HG03095 (cell line): ENCODE data around the gene EDEM1.

ENCODE experiments used
- ATAC-seq: cut with Tn5 transposase; IDR thresholded peaks from one replicate; pipeline ENCODE4 v1.9.1; 2021; ENCODE audit warnings: moderate library complexity; ENCODE audit not compliant: unreplicated experiment

EDEM1 gene

GRCh38 chr3:5197470-5198312 lies 10.2 kb downstream of the EDEM1 start:
- ATAC-seq: peak; percentile 68

GRCh38 chr3:5198313-5198677 lies 10.8 kb downstream of the EDEM1 start:
- no peak for ATAC-seq

- peak; percentile 33 for ATAC-seq
These were observed 11.7 kb downstream of the EDEM1 start for GRCh38 chr3:5198986-5199731.

- no peak for ATAC-seq
These were observed 14.0 kb downstream of the EDEM1 start for GRCh38 chr3:5201536-5201935.

- ATAC-seq: no peak
These were observed 14.7 kb downstream of the EDEM1 start for GRCh38 chr3:5202222-5202621.

- peak; percentile 98 for ATAC-seq
These were observed 17.8 kb downstream of the EDEM1 start for GRCh38 chr3:5205165-5205941.

- ATAC-seq: no peak
These were observed 23.4 kb downstream of the EDEM1 start for GRCh38 chr3:5210926-5211325.

- ATAC-seq: no peak
These were observed 25.4 kb downstream of the EDEM1 start for GRCh38 chr3:5212628-5213573.

GRCh38 chr3:5213574-5213966 lies 26.1 kb downstream of the EDEM1 start:
- ATAC-seq: no peak

GRCh38 chr3:5214352-5214751 lies 26.8 kb downstream of the EDEM1 start:
- ATAC-seq: no peak

- no peak for ATAC-seq
These were observed 30.5 kb downstream of the EDEM1 start for GRCh38 chr3:5217824-5218595.

GRCh38 chr3:5218815-5219214 lies 31.3 kb downstream of the EDEM1 start:
- ATAC-seq: no peak

GRCh38 chr3:5219216-5219615 lies 31.7 kb downstream of the EDEM1 start:
- ATAC-seq: no peak

- no peak for ATAC-seq
These were observed 32.7 kb downstream of the EDEM1 start for GRCh38 chr3:5220193-5220592.

GRCh38 chr3:5220667-5221431 lies 33.3 kb downstream of the EDEM1 start:
- no peak for ATAC-seq

- ATAC-seq: no peak
These were observed 34.2 kb downstream of the EDEM1 start for GRCh38 chr3:5221701-5222100.

- no peak for ATAC-seq
These were observed 34.9 kb downstream of the EDEM1 start for GRCh38 chr3:5222283-5223005.

GRCh38 chr3:5226783-5227182 lies 39.3 kb downstream of the EDEM1 start:
- peak; percentile 48 for ATAC-seq
